GM13977 (cell line): ENCODE results near the gene NGB.

Experiments
- DNase-seq: peaks from one replicate; pipeline ENCODE4 v3.0.0; 2012; ENCODE audit warnings: low spot score
- in situ Hi-C: fragments of 300-500 bp; cut with MboI; formaldehyde crosslinking; loops from one replicate; pipeline ENCODE4 v1.12.0; 2022; ENCODE audit warnings: low sequenced_read_pairs, low pct_unique_long_range_greater_than_20kb, mixed read lengths, inconsistent platforms; ENCODE audit not compliant: unreplicated experiment
- TF ChIP-seq, protein P1 (sequence below): IDR thresholded peaks from 2 replicates; pipeline ENCODE4 v1.5.1; 2012; ENCODE audit warnings: mild to moderate bottlenecking, control low read depth; ENCODE audit not compliant: insufficient read depth; ENCODE audit errors: extremely low read depth, missing control alignments

NGB gene

DNA sequence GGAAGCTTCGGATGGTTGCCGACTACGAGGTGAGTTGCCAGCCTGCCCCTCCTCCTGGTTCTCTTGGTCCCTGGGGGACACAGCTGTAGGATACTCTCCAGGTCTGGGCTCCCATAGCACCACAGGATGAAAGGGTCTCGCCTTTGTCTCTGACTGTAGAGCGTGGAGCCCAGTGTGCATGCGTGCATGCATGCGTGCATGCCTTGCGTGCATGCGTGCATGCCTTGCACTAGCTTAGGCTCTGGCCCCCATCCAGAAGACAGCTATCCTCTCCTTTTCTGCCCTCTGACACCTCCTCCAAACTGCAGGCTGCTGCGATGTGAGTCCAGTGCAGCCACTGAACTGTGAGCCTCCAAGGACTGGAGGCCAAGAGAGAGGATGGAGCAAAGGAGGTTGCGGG lies 19.1 kb downstream of the NGB start:
- in situ Hi-C loops: no loop called here

GRCh38 chr14:77250927-77251326 lies 20.1 kb downstream of the NGB start:
- in situ Hi-C loops: no loop called here
- TF ChIP-seq, protein P1, sequence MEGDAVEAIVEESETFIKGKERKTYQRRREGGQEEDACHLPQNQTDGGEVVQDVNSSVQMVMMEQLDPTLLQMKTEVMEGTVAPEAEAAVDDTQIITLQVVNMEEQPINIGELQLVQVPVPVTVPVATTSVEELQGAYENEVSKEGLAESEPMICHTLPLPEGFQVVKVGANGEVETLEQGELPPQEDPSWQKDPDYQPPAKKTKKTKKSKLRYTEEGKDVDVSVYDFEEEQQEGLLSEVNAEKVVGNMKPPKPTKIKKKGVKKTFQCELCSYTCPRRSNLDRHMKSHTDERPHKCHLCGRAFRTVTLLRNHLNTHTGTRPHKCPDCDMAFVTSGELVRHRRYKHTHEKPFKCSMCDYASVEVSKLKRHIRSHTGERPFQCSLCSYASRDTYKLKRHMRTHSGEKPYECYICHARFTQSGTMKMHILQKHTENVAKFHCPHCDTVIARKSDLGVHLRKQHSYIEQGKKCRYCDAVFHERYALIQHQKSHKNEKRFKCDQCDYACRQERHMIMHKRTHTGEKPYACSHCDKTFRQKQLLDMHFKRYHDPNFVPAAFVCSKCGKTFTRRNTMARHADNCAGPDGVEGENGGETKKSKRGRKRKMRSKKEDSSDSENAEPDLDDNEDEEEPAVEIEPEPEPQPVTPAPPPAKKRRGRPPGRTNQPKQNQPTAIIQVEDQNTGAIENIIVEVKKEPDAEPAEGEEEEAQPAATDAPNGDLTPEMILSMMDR: no peak
- DNase-seq: no peak

More for the DNA sequence above, 19.1 kb downstream of the NGB start:
- no peak for DNase-seq
- TF ChIP-seq, protein P1: no peak

DNA sequence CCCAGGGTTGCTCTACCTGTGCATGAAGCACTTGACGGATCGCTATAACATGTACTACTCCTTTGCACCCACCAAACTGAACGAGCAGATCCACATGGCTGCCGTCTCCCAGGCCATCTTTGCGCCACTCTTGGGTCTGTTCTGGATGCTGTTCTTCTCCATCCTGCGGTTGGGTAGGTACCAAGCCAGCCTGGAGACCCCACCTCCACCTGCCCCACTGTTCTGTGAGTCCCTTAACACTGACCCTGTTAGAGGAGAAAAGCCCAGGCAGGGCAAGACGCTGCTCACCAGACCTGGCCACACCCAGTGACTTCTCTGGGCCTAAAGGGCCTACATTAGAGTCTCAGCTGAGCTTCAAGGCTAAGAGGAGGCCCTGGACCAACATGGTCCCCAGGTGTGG lies 21.7 kb downstream of the NGB start:
- in situ Hi-C loops: no loop called here
- DNase-seq: no peak
- TF ChIP-seq, protein P1: no peak

DNA sequence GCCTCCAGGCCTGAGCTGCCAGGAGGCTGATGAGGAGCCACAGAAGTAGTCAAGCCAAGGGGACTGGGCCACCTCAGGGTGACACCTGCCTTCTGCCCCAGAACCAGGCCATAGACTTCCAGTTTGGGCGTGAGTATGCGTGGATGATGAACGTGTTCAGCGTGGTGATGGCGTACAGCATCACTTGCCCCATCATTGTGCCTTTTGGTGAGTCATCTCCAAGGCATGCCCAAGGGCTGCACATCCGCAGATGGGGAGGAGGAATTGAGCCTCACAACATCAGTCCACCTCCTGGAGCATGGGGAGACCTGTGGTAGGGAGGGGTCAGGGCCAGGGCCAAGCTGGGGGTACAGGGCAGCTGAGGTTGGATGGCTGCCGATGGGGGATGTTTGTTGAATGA lies 22.3 kb downstream of the NGB start:
- in situ Hi-C loops: no loop called here
- TF ChIP-seq, protein P1: no peak
- DNase-seq: no peak

GRCh38 chr14:77246784-77247183 lies 24.2 kb downstream of the NGB start:
- TF ChIP-seq, protein P1: no peak
- no peak for DNase-seq
- in situ Hi-C loops: no loop called here

DNA sequence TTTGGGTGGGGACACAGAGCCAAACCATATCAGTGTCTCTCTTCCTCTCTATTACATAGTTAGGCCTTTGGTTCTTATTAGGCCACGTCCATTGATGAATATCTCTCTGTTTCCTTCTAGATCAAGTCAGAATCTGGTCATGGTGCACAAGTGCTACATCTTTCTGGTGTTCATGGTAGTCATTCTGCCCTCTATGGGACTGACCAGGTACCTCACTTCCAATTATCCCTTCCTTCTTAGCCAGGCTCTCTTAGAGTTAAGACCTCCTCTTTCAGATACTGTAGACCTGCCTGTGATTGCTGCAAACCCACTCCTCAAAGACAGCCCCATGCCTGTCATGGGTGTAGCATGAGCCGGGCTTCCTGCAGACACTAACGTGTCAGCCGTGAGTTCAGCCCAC lies 25.2 kb downstream of the NGB start:
- in situ Hi-C loops: no loop called here
- no peak for DNase-seq

GRCh38 chr14:77243853-77244252 lies 27.2 kb downstream of the NGB start:
- in situ Hi-C loops: no loop called here
- TF ChIP-seq, protein P1: no peak
- DNase-seq: no peak

More for the DNA sequence above, 25.2 kb downstream of the NGB start:
- TF ChIP-seq, protein P1: no peak
